ENCODE measurements around the gene MMP1.

Gene MMP1

DNA sequence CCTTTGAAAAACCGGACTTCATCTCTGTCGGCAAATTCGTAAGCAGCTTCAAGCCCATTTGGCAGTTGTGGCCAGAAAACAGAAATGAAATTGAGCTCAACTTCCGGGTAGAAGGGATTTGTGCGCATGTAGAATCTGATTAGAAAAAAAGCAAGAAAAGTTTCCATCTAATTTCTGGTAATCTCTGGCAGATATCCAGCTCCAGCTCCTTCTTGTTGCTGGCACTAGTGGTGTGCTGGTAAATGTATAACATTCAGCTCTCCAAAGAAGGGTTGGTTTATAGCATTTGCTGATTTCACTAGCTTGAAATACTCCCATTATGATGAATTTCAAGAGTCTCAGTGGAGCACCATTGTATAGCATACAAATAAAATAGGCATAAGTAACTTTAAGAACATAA lies 5.4 kb downstream of the MMP1 start:
- no peak overlapping the region for H3K27ac ChIP-seq
- TF ChIP-seq ZFX (IDR thresholded peaks at IDR 0.05) = no peak
- TF ChIP-seq, protein P1, sequence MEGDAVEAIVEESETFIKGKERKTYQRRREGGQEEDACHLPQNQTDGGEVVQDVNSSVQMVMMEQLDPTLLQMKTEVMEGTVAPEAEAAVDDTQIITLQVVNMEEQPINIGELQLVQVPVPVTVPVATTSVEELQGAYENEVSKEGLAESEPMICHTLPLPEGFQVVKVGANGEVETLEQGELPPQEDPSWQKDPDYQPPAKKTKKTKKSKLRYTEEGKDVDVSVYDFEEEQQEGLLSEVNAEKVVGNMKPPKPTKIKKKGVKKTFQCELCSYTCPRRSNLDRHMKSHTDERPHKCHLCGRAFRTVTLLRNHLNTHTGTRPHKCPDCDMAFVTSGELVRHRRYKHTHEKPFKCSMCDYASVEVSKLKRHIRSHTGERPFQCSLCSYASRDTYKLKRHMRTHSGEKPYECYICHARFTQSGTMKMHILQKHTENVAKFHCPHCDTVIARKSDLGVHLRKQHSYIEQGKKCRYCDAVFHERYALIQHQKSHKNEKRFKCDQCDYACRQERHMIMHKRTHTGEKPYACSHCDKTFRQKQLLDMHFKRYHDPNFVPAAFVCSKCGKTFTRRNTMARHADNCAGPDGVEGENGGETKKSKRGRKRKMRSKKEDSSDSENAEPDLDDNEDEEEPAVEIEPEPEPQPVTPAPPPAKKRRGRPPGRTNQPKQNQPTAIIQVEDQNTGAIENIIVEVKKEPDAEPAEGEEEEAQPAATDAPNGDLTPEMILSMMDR (conservative IDR thresholded peaks at IDR 0.05) = no peak

DNA sequence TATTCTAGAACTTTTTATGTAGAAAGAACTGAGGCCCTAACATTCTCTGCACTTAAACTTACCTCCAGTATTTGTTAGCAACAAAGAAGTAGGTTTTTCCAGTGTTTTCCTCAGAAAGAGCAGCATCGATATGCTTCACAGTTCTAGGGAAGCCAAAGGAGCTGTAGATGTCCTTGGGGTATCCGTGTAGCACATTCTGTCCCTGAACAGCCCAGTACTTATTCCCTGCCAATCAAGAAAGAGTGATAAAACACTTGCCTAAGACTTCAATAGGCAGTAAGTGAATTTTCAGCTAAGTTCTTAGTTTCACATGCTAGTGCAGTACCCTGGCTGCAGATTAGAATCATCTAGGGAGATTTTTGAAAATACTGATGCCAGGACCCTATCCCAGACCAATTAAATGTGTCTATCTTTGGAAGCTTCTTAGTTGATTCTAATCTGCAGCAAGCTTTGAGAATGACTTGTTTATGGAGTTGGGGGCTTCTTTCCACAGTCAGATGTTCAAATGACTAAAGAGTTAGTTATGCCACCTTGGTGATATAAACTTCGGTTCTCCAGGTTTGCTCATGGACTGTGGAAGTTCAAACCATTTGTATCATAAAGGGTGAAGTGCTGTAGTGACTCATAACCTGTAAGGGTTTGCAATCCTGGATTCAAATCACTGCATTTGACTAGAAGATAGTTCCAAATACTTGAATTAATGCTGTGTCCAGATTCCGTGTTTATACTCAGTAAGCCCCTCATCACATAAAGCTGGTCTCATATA lies 6.5 kb downstream of the MMP1 start:
- TF ChIP-seq, protein P1 (conservative IDR thresholded peaks at IDR 0.05) = no peak
- no peak for TF ChIP-seq ZFX (IDR thresholded peaks at IDR 0.05)
- no peak overlapping the region for H3K27ac ChIP-seq

DNA sequence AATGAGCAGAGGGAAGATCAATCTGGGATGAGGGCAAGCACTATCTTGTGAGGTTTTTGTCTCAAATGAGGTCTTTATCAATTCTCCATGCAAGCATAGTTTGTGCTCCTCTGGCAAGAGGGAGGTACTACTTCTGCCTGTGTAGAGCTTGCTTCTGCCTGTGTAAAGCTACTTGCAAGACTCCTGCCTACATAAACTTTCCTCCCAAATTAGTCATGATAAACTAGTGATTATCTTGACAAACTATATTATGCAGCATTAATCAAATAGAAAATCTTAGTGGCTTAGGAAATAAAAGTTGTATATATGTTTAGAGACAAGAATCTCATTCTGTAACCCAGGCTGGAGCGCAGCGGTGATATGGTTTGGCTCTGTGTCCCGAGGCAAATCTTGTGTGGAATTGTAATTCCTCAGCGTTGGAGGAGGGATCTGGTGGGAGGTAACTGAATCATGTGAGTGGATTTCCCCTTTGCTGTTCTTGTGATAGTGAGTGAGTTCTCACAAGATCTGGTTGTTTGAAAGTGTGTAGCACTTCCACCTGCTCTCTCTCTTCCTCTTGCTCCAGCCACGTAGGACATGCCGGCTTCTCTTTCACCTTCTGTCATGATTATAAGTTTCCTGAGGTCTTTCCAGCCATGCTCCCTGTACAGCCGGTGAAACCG lies 9.5 kb downstream of the MMP1 start:
- H3K27ac ChIP-seq = no peak overlapping the region
- TF ChIP-seq ZFX (IDR thresholded peaks at IDR 0.05) = no peak
- TF ChIP-seq, protein P1 (conservative IDR thresholded peaks at IDR 0.05) = no peak

DNA sequence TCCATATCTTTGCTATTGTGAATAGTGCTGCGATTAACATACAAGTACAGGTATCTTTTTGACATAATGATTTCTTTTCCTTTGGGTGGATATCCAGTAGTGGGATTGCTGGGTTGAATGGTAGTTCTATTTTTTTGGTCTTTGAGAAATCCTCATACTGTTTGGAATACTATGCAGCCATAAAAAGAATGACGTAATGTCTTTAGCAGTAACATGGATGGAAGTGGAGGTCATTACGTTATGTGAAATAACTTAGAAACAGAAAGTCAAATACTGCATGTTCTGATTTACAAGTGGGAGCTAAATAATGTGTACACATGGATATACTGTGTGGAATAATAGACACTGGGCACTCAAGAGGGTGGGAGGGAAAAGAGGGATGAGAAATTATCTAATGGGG lies 13.6 kb downstream of the MMP1 start:
- TF ChIP-seq, protein P1 (conservative IDR thresholded peaks at IDR 0.05) = no peak
- no peak for TF ChIP-seq ZFX (IDR thresholded peaks at IDR 0.05)
- H3K27ac ChIP-seq = no peak overlapping the region

DNA sequence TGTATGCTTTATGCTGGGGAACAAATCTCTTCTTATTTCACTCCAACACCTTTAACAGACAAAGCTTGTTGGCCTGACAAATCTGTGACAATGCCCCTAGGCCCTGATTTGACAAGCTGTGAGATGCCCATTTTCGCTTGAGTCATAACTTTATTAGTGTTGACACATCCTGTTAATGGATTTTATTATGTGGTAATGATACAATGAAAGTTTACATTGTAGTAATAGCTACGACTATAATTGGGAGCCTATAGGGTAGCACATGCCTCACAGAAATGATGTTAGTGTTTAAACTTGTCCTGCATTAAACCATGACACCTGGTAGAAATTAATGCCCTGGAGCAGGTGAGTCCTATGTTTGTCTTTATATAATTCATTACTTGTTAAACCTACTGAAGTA lies 14.2 kb downstream of the MMP1 start:
- no peak for TF ChIP-seq ZFX (IDR thresholded peaks at IDR 0.05)
- TF ChIP-seq, protein P1 (conservative IDR thresholded peaks at IDR 0.05) = no peak
- H3K27ac ChIP-seq = no peak overlapping the region

DNA sequence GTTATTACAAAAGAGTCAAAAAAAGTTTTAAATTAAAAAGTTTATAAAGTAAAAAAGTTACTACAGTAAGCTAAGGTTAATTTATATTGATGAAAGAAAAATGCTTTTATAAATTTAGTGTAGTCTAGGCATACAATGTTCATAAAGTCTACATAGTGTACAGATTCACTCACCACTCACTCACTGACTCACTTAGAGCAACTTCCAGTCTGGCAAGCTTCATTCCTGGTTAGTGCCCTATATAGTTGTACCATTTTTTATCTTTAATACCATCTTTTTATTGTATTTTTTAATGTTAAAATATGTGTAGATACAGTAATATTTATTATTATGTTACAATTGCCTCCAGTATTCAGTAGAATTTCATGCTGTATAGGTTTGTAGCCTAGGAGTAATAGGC lies 14.9 kb downstream of the MMP1 start:
- no peak overlapping the region for H3K27ac ChIP-seq
- TF ChIP-seq, protein P1 (conservative IDR thresholded peaks at IDR 0.05) = no peak
- TF ChIP-seq ZFX (IDR thresholded peaks at IDR 0.05) = no peak

DNA sequence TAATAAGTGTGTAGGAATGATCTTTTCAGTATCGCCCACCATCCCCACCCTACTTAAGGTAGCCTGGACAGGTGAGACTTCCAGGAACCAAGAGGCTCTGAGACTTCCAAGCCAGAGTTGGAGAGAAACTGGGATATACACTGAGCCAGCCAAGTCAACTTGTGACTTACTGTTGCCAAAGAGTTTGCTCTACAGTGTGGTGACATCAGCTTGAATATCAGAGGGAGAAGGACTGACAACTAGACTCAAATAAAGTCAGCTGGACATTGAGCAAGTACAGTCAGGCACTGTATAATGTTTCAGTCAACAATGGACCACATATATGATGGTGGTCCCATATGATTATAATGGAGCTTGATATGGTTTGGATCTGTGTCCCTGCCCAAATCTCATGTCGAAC lies 16.3 kb downstream of the MMP1 start:
- no peak overlapping the region for H3K27ac ChIP-seq
- TF ChIP-seq, protein P1 (conservative IDR thresholded peaks at IDR 0.05) = no peak
- TF ChIP-seq ZFX (IDR thresholded peaks at IDR 0.05) = no peak

Measured in C4-2B (cell line).